Measurements from ENCODE around the gene FOXP1.
A peak's percentile ranks its signal among the peaks of the same experiment; 100 is the strongest.

FOXP1 gene

DNA sequence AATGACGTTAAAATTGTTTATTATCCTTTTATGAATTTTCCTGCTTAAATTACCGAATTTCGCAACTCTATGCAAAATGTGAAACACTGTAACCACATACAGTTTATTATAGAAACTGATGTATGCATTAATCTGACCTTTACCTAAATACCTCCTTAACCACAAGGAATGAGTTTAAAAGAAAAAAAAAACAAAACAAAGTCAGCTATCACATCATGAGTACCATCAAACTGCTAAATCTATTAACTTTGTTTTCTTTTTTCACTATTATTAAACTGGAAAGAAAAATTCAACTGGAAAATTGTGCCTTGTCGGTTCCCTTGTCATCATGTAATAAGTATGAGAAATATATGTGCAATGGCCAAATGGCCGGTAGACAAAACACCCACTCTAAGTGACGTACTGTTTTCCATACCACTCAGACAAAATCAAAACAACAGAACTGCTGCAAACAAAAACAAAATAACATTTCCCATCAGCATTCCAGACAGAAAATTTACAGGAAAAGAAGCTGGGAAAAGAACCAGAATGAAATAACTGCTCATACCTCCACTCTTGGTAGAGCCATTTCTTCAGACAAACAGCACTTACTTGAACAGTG is 415.3 kb downstream of the FOXP1 start:
- no peak for DNase-seq (ENCODE audit: extremely low spot score)
- POLR2A ChIA-PET, result interaction anchor here (0.5 to 1.2 kb wide), 2 partner anchors 104 to 955 kb away, joined by 3 read pairs; no protein-coding TSS in a partner anchor
- no peak for TF ChIP-seq ELF4 (IDR thresholded peaks at IDR 0.05)
- no peak for TF ChIP-seq ZNF384 (IDR thresholded peaks at IDR 0.05)
- TF ChIP-seq HDGF (IDR thresholded peaks at IDR 0.05; ENCODE audit: borderline replicate concordance), result no peak
- TF ChIP-seq ARNT (IDR thresholded peaks at IDR 0.05), result no peak
- TF ChIP-seq L3MBTL2 (conservative IDR thresholded peaks at IDR 0.05), result no peak
- CTCF ChIA-PET, result no interaction called here

DNA sequence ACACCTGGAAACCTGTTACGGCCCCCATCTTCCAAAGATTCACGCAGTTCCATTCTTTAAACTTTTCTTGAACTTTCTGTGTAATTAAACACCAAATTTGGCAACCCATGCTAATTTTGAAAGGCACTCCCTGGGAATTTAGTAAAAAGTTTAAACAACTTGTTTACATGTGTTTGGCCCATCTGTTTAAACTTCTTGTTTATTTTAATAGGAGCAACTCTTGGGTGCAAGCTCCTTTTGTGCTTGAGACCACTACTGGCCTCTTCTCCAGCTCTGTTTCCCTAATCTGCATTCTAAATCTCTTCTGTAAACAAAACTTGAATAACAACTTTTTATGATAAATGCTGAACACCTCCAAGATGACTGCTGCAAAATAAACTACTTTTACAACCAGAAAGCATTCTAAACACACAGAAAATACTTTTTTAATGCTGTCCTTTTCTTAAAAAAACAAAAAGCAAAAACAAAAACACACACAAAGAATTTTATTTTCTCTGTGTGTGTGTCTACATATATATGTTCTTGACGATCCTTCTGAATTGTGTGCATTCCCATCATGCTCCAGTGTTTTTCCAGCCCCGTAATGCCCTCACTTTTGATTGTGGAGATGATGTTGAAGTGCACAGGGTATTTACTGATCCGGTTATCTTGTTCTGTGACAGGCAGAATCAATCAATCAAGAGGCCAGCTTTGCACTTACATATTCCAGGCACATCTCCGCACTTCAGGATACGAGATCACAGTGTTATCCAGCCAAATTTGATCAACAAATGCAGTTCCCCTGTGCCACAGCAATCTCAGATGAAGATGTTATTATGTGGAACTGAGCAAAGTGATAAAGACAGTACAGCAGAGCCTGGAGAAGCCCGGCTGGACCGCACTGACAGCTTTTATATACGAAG is 416.9 kb downstream of the FOXP1 start:
- no peak for DNase-seq (ENCODE audit: extremely low spot score)
- CTCF ChIA-PET, result no interaction called here
- no peak for TF ChIP-seq CTBP1 (IDR thresholded peaks at IDR 0.05; ENCODE audit: borderline replicate concordance)
- TF ChIP-seq, protein P1, sequence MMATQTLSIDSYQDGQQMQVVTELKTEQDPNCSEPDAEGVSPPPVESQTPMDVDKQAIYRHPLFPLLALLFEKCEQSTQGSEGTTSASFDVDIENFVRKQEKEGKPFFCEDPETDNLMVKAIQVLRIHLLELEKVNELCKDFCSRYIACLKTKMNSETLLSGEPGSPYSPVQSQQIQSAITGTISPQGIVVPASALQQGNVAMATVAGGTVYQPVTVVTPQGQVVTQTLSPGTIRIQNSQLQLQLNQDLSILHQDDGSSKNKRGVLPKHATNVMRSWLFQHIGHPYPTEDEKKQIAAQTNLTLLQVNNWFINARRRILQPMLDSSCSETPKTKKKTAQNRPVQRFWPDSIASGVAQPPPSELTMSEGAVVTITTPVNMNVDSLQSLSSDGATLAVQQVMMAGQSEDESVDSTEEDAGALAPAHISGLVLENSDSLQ (IDR thresholded peaks at IDR 0.05), result peak; percentile 90
- POLR2A ChIA-PET, result no interaction called here

DNA sequence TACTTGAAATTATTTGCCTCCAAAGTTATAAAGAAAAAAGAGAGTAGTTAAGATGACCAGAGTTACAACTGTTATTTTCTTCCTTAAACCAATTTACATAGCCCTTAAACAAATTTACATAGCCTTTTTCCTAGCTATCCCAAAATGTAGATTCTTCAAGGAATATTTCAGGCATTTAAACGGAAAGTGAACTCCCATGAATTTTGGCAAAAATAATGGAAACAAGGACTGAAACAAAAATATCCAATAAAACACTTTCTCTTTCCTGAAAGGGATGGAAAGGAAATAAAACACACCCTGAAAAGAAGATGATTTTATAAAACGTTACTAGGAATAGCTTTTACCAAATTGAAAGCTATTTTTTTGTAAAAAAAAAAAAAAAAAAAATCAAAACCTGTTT is 418.6 kb downstream of the FOXP1 start:
- TF ChIP-seq TARDBP (IDR thresholded peaks at IDR 0.05) (no peak), FOXA1 (IDR thresholded peaks at IDR 0.05) (no peak), ZNF384 (IDR thresholded peaks at IDR 0.05) (no peak)
- ChIA-PET POLR2A (no interaction called here), CTCF (no interaction called here)
- DNase-seq (ENCODE audit: extremely low spot score), result no peak

DNA sequence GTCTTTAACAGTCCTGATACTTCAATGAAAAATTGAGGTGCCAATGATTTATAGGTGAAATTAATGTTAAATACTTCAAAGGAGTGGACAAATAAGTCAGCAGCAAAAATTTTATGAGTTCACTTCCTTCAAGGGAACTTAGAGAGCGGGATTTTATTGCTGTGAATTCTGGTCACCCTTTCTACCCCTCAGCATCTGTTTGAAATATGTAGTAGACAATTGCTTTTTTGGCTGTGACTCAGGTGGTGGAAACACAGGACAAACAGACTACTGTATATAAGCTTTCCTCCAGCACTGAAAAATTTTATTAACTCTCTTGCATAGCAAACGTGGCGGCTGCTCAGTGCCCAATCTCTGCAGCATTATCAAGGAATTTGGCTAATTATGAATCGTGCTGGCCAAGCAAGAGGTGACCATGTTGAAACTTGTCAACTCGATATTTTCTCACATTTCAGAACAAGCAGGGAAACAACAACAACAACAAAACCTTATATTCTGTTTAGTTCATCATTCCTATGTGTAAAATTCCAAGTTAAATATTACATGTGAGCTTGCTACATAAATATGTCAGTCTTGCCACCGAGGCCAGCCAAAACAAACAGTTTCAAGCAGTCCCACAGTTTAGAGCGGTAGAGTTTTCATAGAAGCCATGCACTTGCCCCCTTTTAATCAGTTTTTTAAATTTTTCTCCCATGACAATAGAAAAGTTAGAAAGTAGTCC is 420.2 kb downstream of the FOXP1 start:
- ChIA-PET CTCF (no interaction called here), POLR2A (no interaction called here)
- DNase-seq (ENCODE audit: extremely low spot score), result no peak
- TF ChIP-seq, protein P1 (IDR thresholded peaks at IDR 0.05), result peak; percentile 74
- no peak for TF ChIP-seq NFRKB (IDR thresholded peaks at IDR 0.05)

DNA sequence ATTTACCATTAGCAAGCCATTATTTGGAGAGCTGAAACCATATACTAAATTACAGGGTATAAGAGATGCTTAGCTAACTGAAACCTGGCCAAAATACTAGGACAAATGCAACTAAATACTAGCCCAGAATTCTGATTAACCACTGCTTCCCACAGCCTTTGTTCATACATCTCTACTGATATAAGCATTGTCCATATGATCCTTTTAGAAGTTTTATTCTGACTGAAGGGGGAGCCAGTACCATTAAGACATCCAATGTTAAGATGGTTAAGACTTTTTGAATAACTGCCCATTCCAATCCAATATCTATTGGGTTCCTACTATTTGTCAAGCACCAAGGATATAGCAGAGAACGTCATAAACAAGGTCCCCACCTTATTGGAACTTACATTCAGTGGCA is 421.3 kb downstream of the FOXP1 start:
- no peak for DNase-seq (ENCODE audit: extremely low spot score)
- POLR2A ChIA-PET, result no interaction called here
- CTCF ChIA-PET, result no interaction called here
- TF ChIP-seq L3MBTL2 (conservative IDR thresholded peaks at IDR 0.05) (no peak), SP1 (IDR thresholded peaks at IDR 0.05) (no peak), FOXA1 (IDR thresholded peaks at IDR 0.05) (no peak), FOXM1 (IDR thresholded peaks at IDR 0.05; ENCODE audit: borderline replicate concordance) (no peak), HDGF (IDR thresholded peaks at IDR 0.05; ENCODE audit: borderline replicate concordance) (no peak), CTBP1 (IDR thresholded peaks at IDR 0.05; ENCODE audit: borderline replicate concordance) (no peak), NFRKB (IDR thresholded peaks at IDR 0.05) (no peak), SUZ12 (IDR thresholded peaks at IDR 0.05) (no peak), ZNF384 (IDR thresholded peaks at IDR 0.05) (no peak), ARNT (IDR thresholded peaks at IDR 0.05) (no peak), BHLHE40 (IDR thresholded peaks at IDR 0.05; ENCODE audit: borderline replicate concordance) (no peak), FOXK2 (IDR thresholded peaks at IDR 0.05) (no peak), TARDBP (IDR thresholded peaks at IDR 0.05) (no peak), LEF1 (IDR thresholded peaks at IDR 0.05; ENCODE audit: borderline replicate concordance) (no peak), ELF4 (IDR thresholded peaks at IDR 0.05) (no peak)
- TF ChIP-seq, protein P1 (IDR thresholded peaks at IDR 0.05), result no peak

DNA sequence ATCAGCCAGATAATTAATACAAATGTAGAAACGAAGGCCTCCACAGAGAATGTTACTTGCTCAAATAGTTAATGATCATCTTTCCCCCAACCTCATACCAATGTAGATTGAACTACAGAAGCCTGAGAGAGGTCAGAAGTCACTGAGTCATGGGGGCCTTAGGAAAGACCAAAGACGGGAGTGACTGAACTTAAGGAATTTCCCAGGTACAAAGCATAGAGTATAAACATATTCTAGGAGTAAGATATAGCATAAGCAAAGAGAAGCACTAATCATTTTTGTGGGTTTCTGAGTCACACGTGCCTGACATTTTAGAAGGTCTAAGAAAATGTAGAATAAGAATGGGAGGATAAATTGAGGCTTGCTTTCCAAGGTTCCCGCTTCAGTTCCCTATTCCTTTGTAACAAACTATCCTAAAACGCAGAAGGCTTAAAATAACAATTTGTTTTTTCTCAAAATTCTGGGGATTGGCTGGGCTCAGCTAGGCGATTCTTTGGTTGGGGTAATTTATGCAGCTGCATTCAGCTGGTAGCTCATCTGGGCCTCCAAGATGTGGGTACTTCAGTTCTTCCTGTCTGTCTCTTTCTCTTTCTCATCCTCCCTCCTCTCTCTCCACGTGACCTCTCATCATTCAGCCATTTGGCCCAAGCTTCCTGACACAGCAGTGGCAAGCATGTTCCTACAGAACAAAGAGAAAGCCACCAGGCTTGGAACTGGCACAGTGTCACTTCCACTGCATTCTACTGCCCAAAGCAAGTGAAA is 422.6 kb downstream of the FOXP1 start:
- CTCF ChIA-PET, result interaction anchor here (0.6 kb wide), 1 partner anchor 62 kb away, joined by 6 read pairs; no protein-coding TSS in a partner anchor
- no peak for DNase-seq (ENCODE audit: extremely low spot score)
- POLR2A ChIA-PET, result no interaction called here
- TF ChIP-seq FOXK2 (IDR thresholded peaks at IDR 0.05) (no peak), SUZ12 (IDR thresholded peaks at IDR 0.05) (no peak)

Measured in HEK293T (cell line).